HepG2 (cell line): ENCODE results near the gene HMG20B. TPM values are rescaled to one million over a fixed set of nuclear protein-coding genes. Genes with fewer than 3 reads are reported as not detected.

Experiments used
- ATAC-seq: fragments of 200-7000 bp; cut with Tn5 transposase; 3 replicates; pipeline ENCODE4 v1.9.1; 2020; ENCODE audit warnings: mild to moderate bottlenecking, moderate library complexity
- BruUV-seq: library from RNA; stranded (reverse); fragments of 400-500 nt; replicated peaks from 2 replicates; lab custom pipeline; 2021; lab: Mats Ljungman, UMichigan
- CTCF ChIA-PET: fragments of 300-600 bp; formaldehyde crosslinking; extraction: SDS; loops from one replicate; lab custom pipeline; 2021; ENCODE audit warnings: low total read pairs, inconsistent platforms, low intra/inter-chr PET ratio; lab: Yijun Ruan, JAX
- POLR2A ChIA-PET: fragments of 350-600 bp; sonication (Branson Sonifier 250); formaldehyde crosslinking; loops from one replicate; lab custom pipeline; 2020; ENCODE audit warnings: antibody characterized with exemption, inconsistent platforms; lab: Yijun Ruan, JAX
- DNase-seq: peaks from one replicate; pipeline ENCODE4 v3.0.0-alpha.2; 2015; ENCODE audit warnings: low spot score
- FAIRE-seq: peaks from 3 replicates; lab custom pipeline; 2011; peaks lifted over from hg19 to GRCh38; lab: Jason Lieb, UNC
- H2AFZ ChIP-seq: one replicate; pipeline ENCODE4 v1.6.1; 2011; ENCODE audit warnings: low read length, inconsistent platforms
- H3K27ac ChIP-seq: fragments of 300-600 bp; 3 replicates; pipeline ENCODE4 v1.8.0; 2011; ENCODE audit warnings: mixed run types, mild to moderate bottlenecking, mixed read lengths, low read length, inconsistent platforms; ENCODE audit not compliant: insufficient read depth; ENCODE audit errors: extremely low read length
- H3K27me3 ChIP-seq, 2 experiments: fragments of 200-600 bp in 1 of 2; 2 replicates in 1 of 2; 3 replicates in 1 of 2; pipeline versions ENCODE4 v1.6.0 to v1.8.0; 2011; ENCODE audit warnings: low read length in 2 of 2, mild to moderate bottlenecking in 2 of 2, moderate library complexity in 2 of 2, inconsistent platforms in 1 of 2; ENCODE audit not compliant: insufficient read depth in 2 of 2, control insufficient read depth in 1 of 2
- H3K36me3 ChIP-seq, 2 experiments: fragments of 200-600 bp in 1 of 2; replicated peaks in 1 of 2; 2 replicates in 1 of 2; 3 replicates in 1 of 2; pipeline versions ENCODE4 v1.5.1 to v1.8.0; 2011; ENCODE audit warnings: low read length in 2 of 2, inconsistent platforms in 1 of 2; ENCODE audit not compliant: insufficient read depth in 2 of 2, control insufficient read depth in 1 of 2
- H3K4me1 ChIP-seq: 2 replicates; pipeline ENCODE4 v1.5.1; 2012; ENCODE audit warnings: low read length, inconsistent platforms; ENCODE audit not compliant: insufficient read depth
- H3K4me2 ChIP-seq: 2 replicates; pipeline ENCODE4 v1.6.0; 2011; ENCODE audit warnings: low read depth, low read length, inconsistent platforms
- H3K4me3 ChIP-seq, 3 experiments: fragments of 200-600 bp in 1 of 3; sonication (generic), shearing (Covaris generic) in 1 of 3; replicated peaks in 1 of 3; 2 replicates each; pipeline ENCODE4 v1.5.1; 2011 to 2016; ENCODE audit warnings: low read length in 3 of 3, inconsistent platforms in 2 of 3, low read depth in 2 of 3, mild to moderate bottlenecking in 2 of 3, control low read depth in 1 of 3, mixed read lengths in 1 of 3; ENCODE audit not compliant: insufficient read depth in 1 of 3
- H3K79me2 ChIP-seq: one replicate; pipeline ENCODE4 v1.6.1; 2011; ENCODE audit warnings: low read length, inconsistent platforms; ENCODE audit not compliant: insufficient read depth
- H3K9ac ChIP-seq: 2 replicates; pipeline ENCODE4 v1.6.0; 2011; ENCODE audit warnings: mild to moderate bottlenecking, low read depth, low read length, inconsistent platforms; ENCODE audit not compliant: insufficient read depth
- H3K9me3 ChIP-seq: 2 replicates; pipeline ENCODE4 v1.5.1; 2012; ENCODE audit warnings: mild to moderate bottlenecking, low read length
- H4K20me1 ChIP-seq: 2 replicates; pipeline ENCODE4 v1.6.0; 2011; ENCODE audit warnings: inconsistent platforms, mild to moderate bottlenecking, low read length, moderate library complexity; ENCODE audit not compliant: insufficient read depth
- AGO2 ChIP-seq: fragments of 200-400 bp; formaldehyde crosslinking; optimal IDR thresholded peaks from 2 replicates; pipeline ENCODE3; 2017; ENCODE audit warnings: mild to moderate bottlenecking, low read depth, low read length, moderate library complexity
- MAFF ChIP-seq: IDR thresholded peaks from 2 replicates; pipeline ENCODE4 v1.6.1; 2011; ENCODE audit warnings: low read depth, low read length, improper control_type of control experiment
- PRPF4 ChIP-seq: fragments of 200-400 bp; formaldehyde crosslinking; IDR thresholded peaks from 2 replicates; pipeline ENCODE4 v1.6.1; 2016; ENCODE audit warnings: low read length, low read depth; ENCODE audit not compliant: poor library complexity, severe bottlenecking
- ZFAT ChIP-seq: sonication (generic); formaldehyde crosslinking; conservative IDR thresholded peaks from 2 replicates; pipeline ENCODE4 v1.8.1; 2023; ENCODE audit warnings: missing genetic modification reagents, inconsistent platforms
- ZNF607 ChIP-seq: sonication (generic); formaldehyde crosslinking; IDR thresholded peaks from 2 replicates; pipeline ENCODE4 v1.5.1; 2020; ENCODE audit warnings: missing genetic modification reagents, mild to moderate bottlenecking, borderline replicate concordance
- WGBS: methylation state at CpG from one replicate; pipeline ENCODE4 v1.1.6; 2017; ENCODE audit warnings: low lambda C conversion rate; 5-methylcytosine and 5-hydroxymethylcytosine counted together
- in situ Hi-C: cut with HindIII; loops from 2 replicates; pipeline ENCODE4 v1.10.0; 2017; ENCODE audit warnings: low pct_unique_long_range_greater_than_20kb; ENCODE audit not compliant: extremely low pct_ligation_motif_present
- intact Hi-C: fragments of 100-400 bp; cut with micrococcal nuclease; formaldehyde crosslinking; loops from one replicate; pipeline ENCODE4 v1.10.0; 2022; ENCODE audit not compliant: unreplicated experiment
- polyA plus RNA-seq, 8 experiments: library from polyadenylated mRNA; depleted of rRNA in 3 of 8; stranded (reverse) in 7 of 8; unstranded in 1 of 8; fragments of >200 nt; fragmentation: Illumina TruSeq in 4 of 8; extraction: Trizol in 4 of 8; gene quantifications; 2 replicates each; pipeline versions ENCODE4 v1.2.1 to v1.2.3, GENCODE V29; 2011 to 2016; ENCODE audit warnings: low read depth in 4 of 8, missing spikeins in 1 of 8, mixed read lengths in 1 of 8; ENCODE audit not compliant: insufficient read depth in 1 of 8
- total RNA-seq, 5 experiments: library from RNA; depleted of rRNA; stranded (reverse); fragments of >200 nt; fragmentation: Illumina TruSeq; extraction: Trizol; gene quantifications; 2 replicates each; pipeline ENCODE4 v1.2.3, GENCODE V29; 2016; ENCODE audit warnings: low read depth in 1 of 5
- TF ChIP-seq, protein P1 (sequence below): IDR thresholded peaks from 2 replicates; pipeline ENCODE4 v1.6.1; 2016; ENCODE audit warnings: low read depth

The HMG20B gene
- total and polyA plus RNA-seq, 2 of the 13 experiments (the other 11 are each of a cell fraction or from before 2014, with no cell fraction given): 23.9 to 29.2 TPM

DNA sequence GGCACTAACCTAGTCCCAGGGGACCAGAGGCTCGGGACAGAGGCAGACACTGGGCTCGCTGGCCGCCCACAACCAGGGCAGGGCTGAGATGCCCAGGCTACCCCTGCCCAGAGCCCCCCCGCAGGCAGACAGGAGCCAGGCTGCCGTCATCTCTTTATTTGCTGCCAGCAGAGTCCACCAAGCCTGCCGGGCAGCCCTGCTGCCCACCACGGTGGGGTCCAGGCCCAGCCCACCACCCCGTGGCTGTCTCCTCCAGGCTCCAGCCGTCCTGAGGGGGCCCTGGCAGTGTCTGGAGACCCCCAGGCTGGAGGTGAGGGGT, 28.7 kb upstream of the HMG20B start:
- Histone ChIP-seq H3K27ac (no peak overlapping the region), H3K36me3 (peaks cover 3 to 10% of the 10 kb centered on the region in 2 experiments; a peak in 3 of 5 replicates), H3K9ac (no peak overlapping the region), H3K79me2 (no peaks in the 10 kb centered on the region), H3K4me2 (no peak overlapping the region), H4K20me1 (no peaks in the 10 kb centered on the region; the same call in 1 of the 2 replicates), H3K27me3 (no peaks in the 10 kb centered on the region), H2AFZ (no peak overlapping the region), H3K9me3 (no peaks in the 10 kb centered on the region), H3K4me3 (no peak overlapping the region), H3K4me1 (no peaks in the 10 kb centered on the region)
- BruUV-seq: no TSS peak
- ChIA-PET CTCF (interaction anchor here (2.3 kb wide), 1 partner anchor 31 kb away, joined by 14 read pairs; no protein-coding TSS in a partner anchor), POLR2A (no interaction called here)
- 95% methylated on average over 4 of the region's 9 CpGs for WGBS
- ATAC-seq (no peak), FAIRE-seq (no peak), DNase-seq (no peak)
- intact Hi-C loops: no loop called here
- in situ Hi-C loops: no loop called here
- TF ChIP-seq, protein P1, sequence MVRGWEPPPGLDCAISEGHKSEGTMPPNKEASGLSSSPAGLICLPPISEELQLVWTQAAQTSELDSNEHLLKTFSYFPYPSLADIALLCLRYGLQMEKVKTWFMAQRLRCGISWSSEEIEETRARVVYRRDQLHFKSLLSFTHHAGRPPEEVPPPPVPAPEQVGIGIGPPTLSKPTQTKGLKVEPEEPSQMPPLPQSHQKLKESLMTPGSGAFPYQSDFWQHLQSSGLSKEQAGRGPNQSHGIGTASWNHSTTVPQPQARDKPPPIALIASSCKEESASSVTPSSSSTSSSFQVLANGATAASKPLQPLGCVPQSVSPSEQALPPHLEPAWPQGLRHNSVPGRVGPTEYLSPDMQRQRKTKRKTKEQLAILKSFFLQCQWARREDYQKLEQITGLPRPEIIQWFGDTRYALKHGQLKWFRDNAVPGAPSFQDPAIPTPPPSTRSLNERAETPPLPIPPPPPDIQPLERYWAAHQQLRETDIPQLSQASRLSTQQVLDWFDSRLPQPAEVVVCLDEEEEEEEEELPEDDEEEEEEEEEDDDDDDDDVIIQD (CRISPR knock-in tag): no peak
- no peak for TF ChIP-seq ZFAT (CRISPR knock-in tag)
- TF ChIP-seq PRPF4: no peak
- peak; percentile 26 for TF ChIP-seq AGO2
- no peak for TF ChIP-seq MAFF
- no peak for TF ChIP-seq ZNF607
